DMS 273 (cell line): ENCODE results near the gene ANKRD28.

ENCODE experiments used
- DNase-seq: peaks from one replicate; lab custom pipeline; 2025; ENCODE audit not compliant: unreplicated experiment; lab: John Stamatoyannopoulos, UW

ANKRD28 gene

GRCh38 chr3:15728766-15729165 lies 69.0 kb downstream of the ANKRD28 start:
- no peak for DNase-seq

GRCh38 chr3:15726881-15727280 lies 70.9 kb downstream of the ANKRD28 start:
- no peak for DNase-seq

GRCh38 chr3:15726043-15726442 lies 71.7 kb downstream of the ANKRD28 start:
- DNase-seq: no peak

GRCh38 chr3:15724446-15724845 lies 73.3 kb downstream of the ANKRD28 start:
- no peak for DNase-seq

GRCh38 chr3:15723624-15723884 lies 74.2 kb downstream of the ANKRD28 start:
- no peak for DNase-seq

- DNase-seq: no peak
Measured at GRCh38 chr3:15722877-15723623, 74.7 kb downstream of the ANKRD28 start.

- no peak for DNase-seq
Measured at GRCh38 chr3:15716178-15716577, 81.6 kb downstream of the ANKRD28 start.

- DNase-seq: no peak
Measured at GRCh38 chr3:15714448-15714847, 83.3 kb downstream of the ANKRD28 start.

- no peak for DNase-seq
Measured at GRCh38 chr3:15713364-15713763, 84.4 kb downstream of the ANKRD28 start.

- DNase-seq: no peak
Measured at GRCh38 chr3:15711281-15711680, 86.5 kb downstream of the ANKRD28 start.

- no peak for DNase-seq
Measured at GRCh38 chr3:15708882-15709677, 88.7 kb downstream of the ANKRD28 start.

GRCh38 chr3:15707779-15708178 lies 90.0 kb downstream of the ANKRD28 start:
- no peak for DNase-seq

GRCh38 chr3:15703346-15703745 lies 94.4 kb downstream of the ANKRD28 start:
- DNase-seq: no peak

GRCh38 chr3:15694628-15695027 lies 103.2 kb downstream of the ANKRD28 start:
- no peak for DNase-seq

GRCh38 chr3:15693355-15693754 lies 104.4 kb downstream of the ANKRD28 start:
- DNase-seq: peak; percentile 9

GRCh38 chr3:15690748-15691147 lies 107.0 kb downstream of the ANKRD28 start:
- no peak for DNase-seq

GRCh38 chr3:15690230-15690629 lies 107.5 kb downstream of the ANKRD28 start:
- DNase-seq: no peak

GRCh38 chr3:15685927-15686326 lies 111.9 kb downstream of the ANKRD28 start:
- no peak for DNase-seq

- DNase-seq: no peak
Measured at GRCh38 chr3:15683253-15683652, 114.5 kb downstream of the ANKRD28 start.

GRCh38 chr3:15682561-15683185 lies 115.1 kb downstream of the ANKRD28 start:
- DNase-seq: no peak

- no peak for DNase-seq
Measured at GRCh38 chr3:15681668-15682067, 116.1 kb downstream of the ANKRD28 start.

GRCh38 chr3:15679306-15679705 lies 118.5 kb downstream of the ANKRD28 start:
- DNase-seq: no peak
